Islet precursor cell (in vitro differentiated cells): ENCODE data around the gene DKK3.

Experiments used
- DNase-seq: peaks from one replicate; pipeline ENCODE4 v3.0.0-alpha.2; 2018

DKK3 gene

DNA sequence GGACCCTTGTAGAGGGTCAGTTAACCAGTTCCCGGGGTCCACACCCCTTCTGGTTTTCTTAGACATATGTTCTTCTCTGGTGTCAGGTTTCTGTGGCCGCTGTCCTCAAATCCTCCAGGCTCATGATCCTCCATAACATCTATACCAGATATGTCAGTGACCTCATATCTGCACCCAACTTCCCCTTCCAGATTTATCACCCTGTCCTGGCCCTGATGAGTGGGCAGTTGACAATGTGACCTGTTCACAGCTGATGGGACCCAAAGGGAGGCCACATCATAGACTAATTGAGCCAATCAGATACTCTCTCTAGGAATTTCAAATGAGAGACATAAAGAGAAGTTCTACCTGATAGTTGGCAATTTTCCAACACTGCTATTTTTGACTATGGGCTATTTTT, 5.1 kb downstream of the DKK3 start:
- DNase-seq = no peak

GRCh38 chr11:12001186-12001585, 7.2 kb downstream of the DKK3 start:
- no peak for DNase-seq

DNA sequence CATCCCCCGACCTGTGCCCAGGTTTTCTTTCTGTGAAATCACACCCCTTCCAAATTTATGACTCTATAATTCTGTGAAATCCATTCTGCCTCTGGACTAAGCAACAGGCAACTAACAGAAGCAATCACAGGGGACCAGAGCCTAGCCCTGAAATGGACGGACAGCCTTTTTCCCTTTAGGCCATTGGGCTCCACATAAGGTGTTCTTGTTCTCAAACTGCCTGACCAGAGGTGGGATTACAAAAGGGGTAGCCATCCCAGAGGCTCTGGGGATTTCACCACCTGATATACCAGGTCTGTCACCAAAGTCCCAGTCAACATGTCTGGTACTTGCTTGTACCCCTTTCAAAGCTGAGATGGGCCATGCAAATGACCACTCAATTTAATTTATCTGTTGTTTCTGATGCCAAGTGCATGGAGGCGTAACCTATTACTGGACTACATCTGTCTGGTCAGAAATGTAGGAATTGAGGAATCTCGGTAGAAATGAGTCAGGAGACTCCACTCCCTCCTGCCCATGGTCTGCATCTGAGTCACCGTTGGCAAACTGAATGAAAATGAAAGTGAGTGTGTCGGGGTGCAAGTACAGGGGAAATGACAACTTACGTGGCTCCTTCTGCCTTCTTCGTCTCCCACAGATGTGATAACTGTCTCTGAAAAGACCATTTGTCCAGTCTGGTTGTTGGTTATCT, 10.2 kb downstream of the DKK3 start:
- DNase-seq = peak; percentile 49

- DNase-seq = no peak
Observed at GRCh38 chr11:11997049-11997322, 11.4 kb downstream of the DKK3 start.

DNA sequence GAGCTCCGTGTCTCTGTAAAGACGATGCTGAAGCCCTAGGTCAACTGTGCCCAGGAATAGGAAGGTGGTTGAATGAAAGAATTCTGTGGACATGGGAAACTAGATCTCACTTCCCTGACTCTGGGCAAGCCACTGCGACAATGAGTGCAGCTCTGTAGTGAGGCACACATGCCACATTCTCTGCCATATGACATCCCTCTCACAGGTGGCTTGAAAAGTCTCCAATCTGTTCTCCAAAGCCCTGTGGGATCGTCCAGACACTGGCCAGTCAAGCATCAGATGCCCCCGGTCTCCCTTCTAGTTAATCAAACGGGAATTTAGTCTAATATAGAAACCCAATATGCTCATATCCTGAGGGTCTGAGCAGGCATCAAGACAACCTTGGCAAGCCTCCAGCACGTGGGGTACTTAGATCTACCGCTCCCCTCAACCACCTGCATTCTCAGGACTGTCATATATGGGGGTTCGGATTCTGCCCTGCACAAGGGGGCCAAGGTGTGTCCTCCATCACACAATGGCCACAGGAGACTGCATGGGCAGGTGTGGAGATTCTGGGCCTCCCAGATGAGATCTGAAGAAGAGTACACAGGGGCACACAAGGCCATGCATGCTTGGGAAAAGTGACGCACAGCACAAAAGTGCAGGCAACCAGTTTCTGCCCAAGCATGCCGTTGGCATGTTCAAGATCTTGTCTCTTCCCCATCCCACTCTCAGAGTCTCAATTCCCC, 11.9 kb downstream of the DKK3 start:
- no peak for DNase-seq

DNA sequence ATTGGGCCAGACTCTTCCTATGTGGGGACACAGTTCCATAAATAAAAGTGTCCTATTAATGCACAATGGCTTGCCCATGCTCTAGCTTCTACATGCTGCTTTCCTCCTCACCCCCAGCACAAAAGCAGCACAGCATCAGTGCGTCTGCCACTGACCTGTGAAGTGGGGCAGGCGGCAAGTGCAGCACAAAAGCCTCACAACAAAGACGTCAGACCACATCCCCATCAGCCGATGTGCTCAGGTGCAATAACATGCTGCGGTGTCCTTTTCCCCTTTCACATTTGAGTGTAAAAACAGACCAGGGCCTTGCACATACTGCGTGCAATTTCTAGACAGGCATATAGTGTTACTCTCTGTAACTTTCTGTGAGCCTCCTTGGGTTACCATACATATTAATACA, 12.8 kb downstream of the DKK3 start:
- DNase-seq = peak; percentile 44

DNA sequence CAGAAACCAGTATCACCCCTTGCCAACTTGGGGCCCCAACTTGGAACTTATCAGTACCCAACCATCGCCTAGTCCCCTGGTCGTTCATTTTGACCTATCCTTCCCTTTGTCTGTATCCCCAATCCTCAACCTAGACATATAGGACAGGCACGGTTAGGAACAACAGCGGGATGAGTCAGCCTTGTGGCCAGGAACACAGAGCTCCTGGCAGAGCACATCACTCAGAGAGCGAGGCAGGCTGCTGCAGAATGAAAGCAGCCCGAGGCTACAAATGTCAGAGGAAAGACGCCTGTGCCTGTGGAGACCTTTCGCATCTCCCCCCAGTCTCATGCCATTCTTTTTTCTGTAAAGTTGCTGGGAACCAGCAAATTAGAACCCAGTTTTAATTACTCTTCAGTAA, 14.6 kb downstream of the DKK3 start:
- DNase-seq = peak; percentile 98

DNA sequence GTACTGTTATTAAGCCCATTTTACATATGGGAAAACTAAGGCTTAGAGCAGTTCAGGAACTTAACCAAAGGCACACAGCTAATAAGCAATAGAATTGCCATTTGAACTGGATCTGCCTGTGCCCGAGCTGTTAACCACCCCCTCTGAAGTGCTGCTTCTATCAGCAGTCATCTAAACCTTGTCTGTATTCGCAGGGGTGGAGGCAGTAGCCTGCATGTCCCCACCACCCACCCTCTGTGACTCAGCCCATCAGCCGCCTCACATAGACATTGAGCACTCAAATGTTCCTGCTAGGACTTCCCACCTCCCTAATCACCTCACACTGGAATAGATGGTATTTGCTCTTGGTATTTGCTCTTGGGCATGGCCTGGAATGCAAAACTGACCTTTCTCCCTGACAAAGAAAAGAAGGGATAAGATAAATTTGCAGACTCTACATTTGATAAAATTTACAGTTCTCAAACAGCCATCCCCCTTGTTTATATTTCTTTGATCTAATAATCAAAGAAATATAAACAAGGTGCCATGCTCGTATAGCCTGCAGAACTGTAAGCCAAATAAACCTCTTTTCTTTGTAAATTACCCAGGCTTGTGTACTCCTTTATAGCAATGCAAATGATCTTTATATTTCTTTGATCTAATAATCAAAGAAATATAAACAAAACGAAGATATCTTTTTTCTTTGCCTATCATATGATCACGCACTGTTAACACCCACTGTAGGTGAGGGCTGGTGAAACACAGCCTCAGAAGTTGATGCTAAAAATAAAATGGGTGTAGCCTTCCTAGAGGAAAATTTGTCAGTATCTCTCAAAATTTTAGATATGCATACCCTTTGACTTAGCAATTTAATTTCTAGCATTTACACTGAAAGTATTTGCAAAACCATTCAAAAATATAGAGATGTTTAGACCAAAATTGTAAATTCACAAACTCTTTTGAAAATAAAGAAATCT, 15.9 kb downstream of the DKK3 start:
- peak; percentile 98 for DNase-seq

DNA sequence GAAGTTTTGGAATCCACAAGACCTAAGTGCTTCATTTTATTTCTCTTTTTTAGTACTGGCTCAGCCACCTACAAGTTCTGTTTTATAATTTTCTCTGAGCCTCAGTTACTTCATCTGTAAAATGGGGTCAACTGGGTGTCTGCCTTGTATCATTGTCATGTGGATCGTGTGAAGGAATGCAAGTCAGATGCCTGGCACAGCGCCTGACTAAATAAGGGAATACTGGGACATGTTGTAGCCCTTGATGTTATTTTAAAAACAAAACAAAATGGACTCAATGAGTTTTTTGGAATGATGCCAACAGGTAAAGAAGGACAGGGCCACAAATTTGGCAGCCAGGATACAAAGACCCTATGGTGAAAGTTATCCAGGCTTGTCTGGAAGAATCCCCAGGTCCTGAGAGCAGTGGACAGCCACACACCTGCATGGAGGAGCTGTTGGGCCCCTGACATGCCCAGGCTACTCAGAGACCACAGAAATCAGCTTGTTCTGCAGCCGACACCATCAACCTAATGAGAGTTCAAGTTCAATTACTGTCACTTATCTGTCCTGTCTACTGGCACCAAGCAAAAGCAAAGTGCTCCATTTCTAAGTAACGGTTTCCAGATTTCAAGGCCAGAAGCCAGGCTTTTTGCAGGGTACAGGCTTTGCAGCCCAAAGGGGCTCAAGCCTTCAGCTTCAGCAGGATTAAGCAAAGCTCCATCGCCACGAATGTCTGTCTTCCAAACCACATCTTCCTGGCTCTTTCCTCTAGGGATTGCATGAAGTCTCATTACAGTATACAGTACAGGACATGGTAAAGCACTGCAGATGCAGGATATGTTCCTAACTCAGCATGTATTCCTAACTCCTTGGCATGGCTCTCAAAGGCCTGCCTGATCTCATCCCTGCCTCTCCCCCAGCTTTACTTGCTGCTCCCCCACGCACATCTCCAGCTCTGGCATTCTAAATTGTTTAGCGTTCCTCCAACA, 18.4 kb downstream of the DKK3 start:
- DNase-seq = peak; percentile 44

- DNase-seq = peak; percentile 51
Observed at GRCh38 chr11:11988681-11989261, 19.7 kb downstream of the DKK3 start.

DNA sequence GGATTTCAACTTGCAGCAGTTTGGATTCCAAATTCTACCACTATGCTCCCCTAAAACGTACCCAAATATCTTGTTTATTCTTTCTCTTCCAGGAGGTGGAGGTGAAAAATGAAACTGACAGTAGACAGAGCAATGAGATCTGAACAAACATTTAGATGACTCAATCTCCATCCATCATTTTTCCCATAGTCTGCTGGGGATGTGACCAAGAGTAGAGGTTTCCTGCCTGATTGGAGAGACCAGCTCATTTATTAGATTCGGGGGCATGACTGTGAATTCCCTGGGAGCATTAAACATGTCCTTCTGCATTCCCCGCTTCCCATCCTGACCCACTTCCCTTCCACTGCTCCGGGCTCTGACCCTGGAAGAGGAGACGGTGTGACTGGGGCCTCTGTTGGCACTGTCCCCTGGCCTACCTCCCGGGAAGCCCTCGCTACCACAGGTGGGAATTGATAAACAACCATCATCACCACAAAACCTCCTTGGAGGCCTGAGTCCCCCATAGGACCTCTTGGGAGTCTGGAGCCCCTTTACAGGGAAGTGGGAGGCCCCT, 20.3 kb downstream of the DKK3 start:
- no peak for DNase-seq

- peak; percentile 51 for DNase-seq
Observed at GRCh38 chr11:11987503-11988022, 20.9 kb downstream of the DKK3 start.

GRCh38 chr11:11985954-11986949, 22.2 kb downstream of the DKK3 start:
- DNase-seq = no peak

DNA sequence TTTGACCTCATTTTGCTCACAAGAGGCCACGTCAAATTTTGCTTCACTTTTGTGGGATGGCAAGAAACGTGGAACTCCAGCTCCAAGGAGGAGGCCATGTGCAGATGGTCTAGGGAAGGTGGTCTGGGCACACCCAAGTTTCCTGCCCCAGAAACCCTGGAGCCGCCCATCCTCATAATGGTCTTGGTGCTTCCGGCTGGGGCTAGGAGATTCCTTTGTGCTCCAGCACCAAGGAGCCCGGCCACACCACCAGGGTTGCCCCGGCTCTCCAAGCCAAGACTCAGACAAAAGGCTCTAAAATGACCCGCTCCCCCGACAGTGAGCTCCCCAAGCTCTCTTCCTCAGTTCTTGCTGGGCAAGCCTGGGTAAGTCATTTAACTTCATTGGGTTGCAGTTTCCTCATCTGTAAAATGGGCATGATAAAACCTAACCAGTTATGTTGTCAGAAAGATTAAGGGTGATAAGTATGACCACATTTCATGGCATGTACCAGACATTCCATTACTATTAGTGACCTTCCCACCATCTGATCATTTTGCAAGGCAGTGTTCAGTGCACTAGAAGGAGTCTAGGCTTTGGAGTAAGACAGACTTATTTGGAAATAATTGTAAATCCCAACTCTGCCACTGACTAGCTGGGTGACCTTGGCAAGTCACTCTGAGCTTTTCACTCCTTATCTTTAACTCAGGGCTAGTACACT, 23.3 kb downstream of the DKK3 start:
- no peak for DNase-seq

GRCh38 chr11:11984563-11984962, 23.9 kb downstream of the DKK3 start:
- DNase-seq = no peak

DNA sequence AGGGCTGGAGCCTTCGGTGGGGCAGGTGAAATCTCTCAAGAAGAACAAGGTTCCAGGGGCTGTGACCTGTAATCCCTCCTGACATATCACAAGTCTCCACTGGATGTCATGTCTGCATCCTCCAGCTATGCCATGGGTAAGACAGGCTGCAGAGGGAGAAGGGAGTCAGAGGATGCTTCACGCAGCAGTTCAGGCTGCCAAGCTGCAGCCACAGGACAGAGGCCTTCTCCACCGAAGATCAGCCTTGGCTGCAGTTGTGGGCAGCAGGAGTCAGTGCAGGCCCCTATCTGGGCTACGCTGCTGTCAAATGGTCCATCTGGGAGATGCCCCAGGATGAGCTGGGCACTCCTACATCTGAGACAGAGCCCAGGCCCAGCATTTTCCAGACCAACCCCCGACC, 25.0 kb downstream of the DKK3 start:
- DNase-seq = no peak

DNA sequence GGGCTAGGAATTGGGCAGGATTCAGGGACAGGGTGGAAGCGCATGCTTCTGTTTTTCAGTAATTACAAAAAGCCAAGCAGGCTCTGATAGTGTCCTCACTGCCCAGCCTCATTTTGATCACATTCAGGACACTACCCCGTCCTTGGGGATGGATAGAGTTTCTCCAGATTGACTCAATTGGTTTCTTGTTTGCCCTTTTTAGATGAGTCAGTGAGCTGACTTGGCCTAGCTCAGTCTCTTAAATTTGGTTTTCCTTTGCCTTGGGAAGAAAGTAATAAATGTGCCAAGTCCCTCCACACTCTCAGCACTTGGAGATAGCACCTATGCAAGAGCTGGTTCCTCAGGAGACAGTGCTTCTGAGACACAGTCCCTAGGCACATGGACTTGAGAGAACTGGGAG, 25.5 kb downstream of the DKK3 start:
- DNase-seq = no peak

GRCh38 chr11:11982461-11982860, 26.0 kb downstream of the DKK3 start:
- no peak for DNase-seq

DNA sequence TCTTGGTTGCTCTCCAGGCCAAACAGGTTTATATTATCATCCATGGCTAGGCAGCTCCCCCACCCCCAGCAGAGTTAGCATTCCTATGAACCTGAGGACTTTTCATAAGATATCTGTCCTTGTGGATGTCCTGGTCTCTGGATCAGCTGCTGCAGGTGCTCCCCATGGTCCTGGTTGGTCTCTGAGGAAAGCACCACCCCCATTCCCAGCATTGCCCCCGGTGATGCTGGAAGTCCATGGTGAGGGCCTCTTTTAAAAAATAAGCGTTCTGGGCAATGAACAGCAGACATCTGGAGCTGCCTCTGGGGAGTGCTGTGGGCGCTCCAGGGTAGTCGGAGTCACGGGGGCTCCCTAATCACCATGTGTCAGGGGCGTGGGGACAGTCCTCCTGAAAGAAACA, 26.6 kb downstream of the DKK3 start:
- no peak for DNase-seq

- no peak for DNase-seq
Observed at GRCh38 chr11:11981364-11981763, 27.1 kb downstream of the DKK3 start.
